ENCODE data around the gene MTMR10. TPM values are rescaled to one million over a fixed set of nuclear protein-coding genes. Genes with fewer than 3 reads are reported as not detected.
A peak's percentile ranks its signal among the peaks of the same experiment; 100 is the strongest.

The MTMR10 gene
- total RNA-seq, result 67.7 TPM

- ATAC-seq, result peak; percentile 96
- intact Hi-C loops (cut with DNase I), result no loop called here
- peak; percentile 83 for DNase-seq (ENCODE audit: low spot score)
Observed at GRCh38 chr15:30991255-30992235, at the start of gene MTMR10. TSS of gene MTMR10 (minus strand) at chr15:30991628. CDS start at chr15:30991506, 122 bp downstream.

DNA sequence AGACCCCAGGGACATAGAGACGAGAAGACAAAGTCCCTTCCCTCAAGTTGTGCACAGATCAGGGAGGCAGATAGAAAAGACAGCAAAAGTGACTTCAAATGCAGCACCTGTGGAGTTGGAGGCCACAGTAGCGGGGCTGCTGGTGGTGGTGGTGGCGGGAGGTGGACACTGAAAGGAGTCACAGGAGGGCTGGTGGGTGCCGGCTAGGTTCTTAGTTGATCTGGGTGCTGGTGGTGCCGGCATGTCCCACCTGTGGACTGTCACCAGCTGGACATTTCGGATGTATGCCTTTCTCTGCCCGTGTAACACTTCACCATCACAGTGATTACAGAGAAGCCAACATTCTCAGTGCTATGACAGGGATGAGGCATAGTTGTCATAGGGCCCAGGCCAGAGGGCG is 49.2 kb upstream of the MTMR10 start:
- ATAC-seq (no peak), DNase-seq (ENCODE audit: low spot score) (no peak)
- intact Hi-C loops (cut with DNase I), result no loop called here

DNA sequence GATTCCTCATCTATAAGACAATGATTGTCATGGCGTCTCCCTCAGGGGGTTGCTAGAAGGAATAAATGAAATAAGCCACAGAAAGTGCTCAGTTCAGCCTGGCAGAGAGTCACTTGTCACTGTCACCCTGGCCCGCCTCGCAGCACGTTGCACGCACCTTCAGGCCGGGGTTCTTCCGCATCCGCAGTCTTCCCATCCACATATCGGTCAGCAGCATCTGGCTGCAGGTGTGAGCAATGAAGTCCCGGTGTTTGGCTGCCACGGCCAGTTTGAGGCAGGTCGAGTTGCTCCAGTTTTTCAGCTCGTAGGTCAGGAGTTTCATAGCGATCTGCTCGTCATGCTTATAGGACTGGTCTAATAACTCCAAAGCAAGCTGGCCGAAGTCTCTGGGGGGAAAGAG is 48.5 kb upstream of the MTMR10 start:
- ATAC-seq, result no peak
- DNase-seq (ENCODE audit: low spot score), result no peak
- intact Hi-C loops (cut with DNase I), result no loop called here

GRCh38 chr15:31037731-31038477 is 46.5 kb upstream of the MTMR10 start:
- ATAC-seq (no peak), DNase-seq (ENCODE audit: low spot score) (no peak)
- intact Hi-C loops (cut with DNase I), result no loop called here

DNA sequence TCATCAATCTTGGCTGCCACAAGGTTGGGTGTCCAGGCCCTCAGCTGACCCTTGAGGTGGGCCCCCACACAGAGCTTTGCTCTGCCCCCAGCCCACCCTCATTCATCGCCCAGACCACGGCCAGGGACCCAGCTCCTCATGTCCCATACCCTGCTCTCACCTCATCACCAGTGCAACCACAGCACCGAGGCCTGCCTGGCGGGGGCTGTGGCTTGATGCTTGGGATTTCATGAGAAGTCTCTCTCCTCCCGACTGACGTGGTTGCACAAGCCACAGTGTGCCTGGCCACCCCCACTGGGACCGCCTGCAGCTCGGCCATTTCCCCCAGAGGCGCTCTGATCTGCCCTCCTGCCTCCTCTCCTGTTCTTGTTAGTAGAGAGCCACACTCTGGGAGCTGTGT is 45.4 kb upstream of the MTMR10 start:
- intact Hi-C loops (cut with DNase I), result no loop called here
- ATAC-seq, result no peak
- no peak for DNase-seq (ENCODE audit: low spot score)

DNA sequence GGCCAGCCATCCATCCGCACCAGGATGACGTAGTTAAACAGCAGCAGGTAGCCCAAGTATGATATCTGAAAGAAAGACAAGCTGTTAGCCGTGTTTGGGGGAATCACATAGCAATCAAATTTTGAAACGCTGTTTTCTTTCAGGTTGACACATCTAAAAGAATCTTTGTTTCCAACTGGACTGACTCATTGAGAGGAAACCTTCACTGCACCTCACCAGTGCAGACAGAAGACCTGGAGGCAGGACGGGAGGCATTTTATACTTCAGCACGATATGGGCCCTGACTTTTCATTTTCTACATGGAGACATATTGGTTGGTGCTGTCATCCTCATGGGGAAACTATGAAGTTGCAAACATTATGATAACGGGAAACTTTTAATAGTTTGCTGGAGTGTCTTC is 44.2 kb upstream of the MTMR10 start:
- DNase-seq (ENCODE audit: low spot score) (no peak), ATAC-seq (no peak)
- intact Hi-C loops (cut with DNase I), result no loop called here

GRCh38 chr15:31034152-31034551 is 42.7 kb upstream of the MTMR10 start:
- ATAC-seq (no peak), DNase-seq (ENCODE audit: low spot score) (no peak)
- intact Hi-C loops (cut with DNase I), result no loop called here

GRCh38 chr15:31032961-31033371 is 41.5 kb upstream of the MTMR10 start:
- ATAC-seq (peak; percentile 34), DNase-seq (ENCODE audit: low spot score) (no peak)
- intact Hi-C loops (cut with DNase I), result no loop called here

DNA sequence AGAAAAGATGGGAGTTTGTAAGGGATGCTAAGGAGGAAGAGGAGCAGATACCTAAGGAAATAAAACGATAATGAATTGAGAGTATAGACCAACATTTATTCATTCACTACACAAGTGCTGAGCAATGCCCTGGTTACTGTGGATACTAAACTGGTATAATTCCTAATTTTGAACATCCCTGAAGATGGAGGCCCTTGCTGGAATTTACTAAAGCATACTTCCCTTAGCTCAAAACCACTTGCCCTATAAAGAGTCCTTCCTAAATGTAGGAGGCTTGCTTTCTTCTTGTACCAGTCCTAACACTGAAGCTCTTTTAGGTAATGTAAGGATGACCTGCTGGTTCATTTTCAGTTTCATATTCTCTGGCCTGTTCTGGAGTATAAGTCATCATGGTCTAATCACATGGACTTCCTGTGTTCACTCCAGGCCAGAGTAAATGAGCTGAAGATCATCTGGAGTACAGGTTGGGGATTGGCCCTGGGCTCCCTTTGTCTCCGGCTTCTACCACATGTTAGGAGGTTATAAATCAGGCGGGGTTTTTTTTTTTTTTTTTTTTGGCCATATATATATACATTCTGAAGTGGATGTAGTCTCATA is 40.1 kb upstream of the MTMR10 start:
- DNase-seq (ENCODE audit: low spot score) (no peak), ATAC-seq (no peak)
- intact Hi-C loops (cut with DNase I), result no loop called here

DNA sequence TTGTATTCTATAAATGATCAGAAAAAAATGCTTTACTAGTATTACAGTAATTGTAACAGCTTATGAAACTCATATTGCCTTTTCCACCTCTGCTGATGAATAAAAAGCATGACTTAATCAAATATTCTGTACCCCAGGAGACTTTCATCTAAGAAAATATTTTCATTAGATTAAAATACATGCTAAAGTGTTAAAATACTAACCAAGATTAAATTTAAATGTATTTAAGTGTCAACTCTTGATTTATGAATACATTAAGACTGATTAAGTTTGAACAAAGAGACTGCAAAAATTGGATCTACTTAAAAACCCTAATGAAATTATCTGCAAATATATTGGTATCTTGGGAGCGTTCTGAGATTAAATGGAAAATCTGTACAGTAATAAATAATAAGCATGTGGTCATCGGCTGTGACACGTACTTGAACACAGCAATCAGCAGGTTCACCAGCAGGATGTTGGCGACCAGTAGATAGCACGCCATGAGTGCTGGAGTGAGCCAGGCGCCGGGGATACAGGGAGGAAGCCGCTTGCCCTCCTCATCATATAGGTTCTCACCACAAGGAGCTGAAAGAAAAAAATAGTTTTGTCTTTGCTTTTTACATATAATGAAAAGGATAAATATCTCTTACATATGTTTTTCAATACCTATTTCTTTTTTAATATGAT is 36.6 kb upstream of the MTMR10 start:
- DNase-seq (ENCODE audit: low spot score) (no peak), ATAC-seq (no peak)
- intact Hi-C loops (cut with DNase I), result no loop called here

DNA sequence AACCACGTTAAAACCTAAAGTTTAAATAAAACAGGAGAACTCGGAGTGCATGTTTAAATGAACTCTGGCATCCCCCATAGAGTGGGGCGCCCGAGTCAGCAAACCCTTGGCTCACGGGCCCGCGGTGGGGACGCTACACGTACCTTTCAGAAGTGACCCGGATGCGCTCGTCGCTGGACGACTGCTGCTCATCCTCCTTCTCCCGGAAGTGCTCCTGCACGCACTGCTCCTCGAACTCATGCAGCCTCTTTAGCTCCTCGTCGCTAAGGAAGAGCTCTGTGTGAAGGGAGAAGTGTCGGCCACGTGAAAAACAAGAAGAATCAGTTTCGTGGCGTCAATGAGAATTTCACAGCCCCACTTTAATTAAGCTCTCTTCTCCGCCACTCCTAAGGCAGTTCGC is 34.6 kb upstream of the MTMR10 start:
- intact Hi-C loops (cut with DNase I), result no loop called here
- DNase-seq (ENCODE audit: low spot score) (no peak), ATAC-seq (no peak)

- intact Hi-C loops (cut with DNase I), result no loop called here
- ATAC-seq (peak; percentile 83), DNase-seq (ENCODE audit: low spot score) (no peak)
Observed at GRCh38 chr15:31024979-31025378, 33.6 kb upstream of the MTMR10 start.

DNA sequence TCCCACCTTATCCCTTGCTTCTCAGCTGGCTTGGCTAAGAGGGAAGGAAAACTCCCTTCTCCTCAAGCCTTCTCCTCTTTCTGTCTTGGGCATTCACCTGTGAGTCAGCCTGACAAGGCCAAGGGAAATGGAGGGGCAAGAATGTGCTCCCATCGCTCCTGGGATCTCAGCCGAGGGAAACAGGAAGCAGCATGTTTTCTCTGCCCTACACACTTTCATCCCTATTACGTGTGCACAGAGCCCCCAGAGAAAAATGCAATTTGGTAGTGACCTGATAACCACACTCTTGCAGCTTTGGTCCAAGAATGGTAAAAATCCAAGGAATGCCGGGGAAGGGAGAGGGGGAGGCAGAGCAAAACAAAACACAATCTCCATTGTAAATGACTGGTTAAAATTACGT is 32.9 kb upstream of the MTMR10 start:
- ATAC-seq (peak; percentile 85), DNase-seq (ENCODE audit: low spot score) (no peak)
- intact Hi-C loops (cut with DNase I), result no loop called here

DNA sequence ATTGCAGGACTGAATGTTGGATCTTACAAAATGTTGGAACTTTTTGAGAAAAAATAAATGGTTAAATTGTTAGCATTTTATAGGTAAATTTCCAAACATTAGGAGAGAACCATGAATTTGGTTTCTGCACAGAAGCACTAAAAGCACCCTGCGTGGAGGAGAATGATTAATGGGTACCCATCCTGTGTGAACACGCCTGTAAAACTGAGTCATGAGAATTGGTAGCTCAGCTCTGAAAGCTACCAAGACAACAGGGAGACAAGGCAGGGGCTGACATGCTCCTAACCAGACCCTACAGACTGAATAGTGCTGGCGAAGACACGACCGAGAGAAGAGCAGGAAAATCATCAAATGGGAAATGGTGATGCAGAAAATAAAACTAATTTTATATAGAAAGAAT is 32.4 kb upstream of the MTMR10 start:
- intact Hi-C loops (cut with DNase I), result no loop called here
- no peak for DNase-seq (ENCODE audit: low spot score)

GRCh38 chr15:31021067-31021665 is 29.7 kb upstream of the MTMR10 start:
- intact Hi-C loops (cut with DNase I), result no loop called here
- no peak for DNase-seq (ENCODE audit: low spot score)
- ATAC-seq, result no peak

More for the DNA sequence above, 32.4 kb upstream of the MTMR10 start:
- ATAC-seq, result no peak

DNA sequence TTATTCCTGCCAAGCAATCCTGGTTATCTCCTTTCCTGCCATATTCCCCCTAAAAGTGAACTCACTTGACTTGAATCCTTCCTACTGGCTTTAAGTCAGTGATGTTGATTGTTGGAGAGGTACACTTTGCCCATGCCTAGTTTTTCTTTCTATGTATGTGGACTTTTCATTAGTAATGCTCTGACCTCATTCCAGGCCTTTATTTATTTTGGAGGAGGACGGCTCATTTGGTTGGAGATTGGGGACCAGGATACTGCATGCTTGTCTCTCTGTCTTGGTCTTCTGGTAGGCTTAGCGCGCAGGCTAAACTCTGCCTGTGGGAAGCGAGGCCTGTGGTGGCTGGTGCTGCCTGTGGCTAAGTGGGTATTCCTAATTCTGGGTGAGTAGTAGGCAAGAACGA is 29.1 kb upstream of the MTMR10 start:
- ATAC-seq (no peak), DNase-seq (ENCODE audit: low spot score) (no peak)
- intact Hi-C loops (cut with DNase I), result no loop called here

- DNase-seq (ENCODE audit: low spot score) (no peak), ATAC-seq (no peak)
- intact Hi-C loops (cut with DNase I), result no loop called here
Observed at GRCh38 chr15:31019986-31020385, 28.6 kb upstream of the MTMR10 start.

GRCh38 chr15:31017311-31017710 is 25.9 kb upstream of the MTMR10 start:
- no peak for ATAC-seq
- intact Hi-C loops (cut with DNase I), result no loop called here
- DNase-seq (ENCODE audit: low spot score), result no peak

DNA sequence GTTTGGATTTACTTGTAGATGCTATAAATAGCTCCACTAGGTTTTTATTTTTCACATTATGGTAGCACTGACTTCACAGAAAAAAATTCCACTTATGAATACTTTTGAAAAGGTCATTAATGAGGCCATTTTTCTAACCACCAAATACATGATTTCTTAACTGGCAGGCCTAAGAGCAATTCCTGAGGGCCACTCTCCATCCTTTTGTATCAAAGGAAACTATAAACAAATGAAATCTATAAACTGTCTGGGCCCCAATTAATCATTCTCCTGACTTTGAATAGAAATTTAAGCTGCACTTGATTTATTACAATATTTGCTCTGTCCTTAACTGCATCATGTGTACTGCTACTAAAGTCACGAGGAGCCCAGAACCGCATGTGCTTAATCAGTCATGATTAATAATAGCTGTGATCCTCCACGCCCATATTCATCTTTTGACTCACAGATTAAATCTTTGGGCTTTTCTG is 25.1 kb upstream of the MTMR10 start:
- intact Hi-C loops (cut with DNase I), result no loop called here
- ATAC-seq (no peak), DNase-seq (ENCODE audit: low spot score) (no peak)

Measured in sciatic nerve (tissue), 2 donors.